Stimulated activated CD4-positive, alpha-beta T cell treated with anti-CD3 and anti-CD28 coated beads, Interleukin-1b, Interleukin-23, amount 100 ng/mL, for 1 hour (primary cell): ENCODE measurements around the gene TGM6.

Experiments used
- DNase-seq, 2 donors: peaks; one replicate each; pipeline ENCODE4 v3.0.0-alpha.2; 2020; ENCODE audit warnings: low read depth in 2 of 2

Gene TGM6

GRCh38 chr20:2380601-2381000 is at the start of gene TGM6:
Gene TGM6, plus strand, starts transcription at chr20:2380901. Its CDS starts 68 bp downstream, at chr20:2380969.
- no peak for DNase-seq

- DNase-seq, result no peak
Measured at GRCh38 chr20:2331106-2331505, 49.6 kb upstream of the TGM6 start.

- no peak for DNase-seq
Measured at GRCh38 chr20:2331901-2332565, 48.7 kb upstream of the TGM6 start.

DNA sequence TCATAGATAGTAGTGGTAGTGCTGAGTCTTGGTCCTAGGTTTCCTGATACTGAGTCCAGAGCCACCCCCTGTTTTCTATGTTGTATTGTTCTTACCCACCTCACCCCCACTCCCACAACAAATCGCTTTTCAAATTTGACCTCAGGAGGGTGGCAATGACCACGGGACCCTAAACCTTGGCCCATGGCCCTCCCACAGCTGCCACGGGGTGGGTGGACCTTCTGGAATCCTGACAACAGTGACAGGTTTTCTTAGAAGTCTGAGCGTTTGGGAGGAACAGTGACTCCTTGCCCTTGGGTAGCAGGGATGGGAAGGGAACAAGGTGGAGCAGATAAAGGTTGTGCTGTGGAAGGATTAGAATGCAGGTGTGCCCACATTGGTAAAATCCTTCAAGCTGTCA is 48.0 kb upstream of the TGM6 start:
- no peak for DNase-seq

- no peak for DNase-seq
Measured at GRCh38 chr20:2333821-2334220, 46.9 kb upstream of the TGM6 start.

GRCh38 chr20:2335096-2335870 is 45.4 kb upstream of the TGM6 start:
- no peak for DNase-seq

DNA sequence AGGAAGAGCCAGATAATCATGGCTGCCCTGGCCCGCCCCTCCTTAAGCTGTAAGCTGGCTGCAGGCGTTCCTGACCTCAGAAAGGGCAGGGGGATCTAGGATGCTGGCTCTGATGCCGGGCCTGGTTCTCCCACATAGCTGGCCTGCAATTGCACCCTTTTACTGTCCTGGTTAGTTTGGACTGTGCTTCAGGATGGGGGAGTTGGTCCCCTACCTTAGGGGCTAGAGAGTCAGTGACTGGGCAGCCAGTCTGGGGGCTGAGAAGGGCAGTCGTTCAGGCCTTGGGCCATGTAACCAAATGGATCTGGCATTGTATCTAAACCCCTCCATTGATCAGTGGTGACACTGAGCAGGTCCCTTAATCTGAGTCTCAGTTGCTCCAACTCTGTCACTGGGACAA is 44.2 kb upstream of the TGM6 start:
- DNase-seq, result no peak

GRCh38 chr20:2337142-2337541 is 43.6 kb upstream of the TGM6 start:
- DNase-seq, result no peak

GRCh38 chr20:2338411-2339066 is 42.2 kb upstream of the TGM6 start:
- DNase-seq, result no peak

GRCh38 chr20:2340136-2340535 is 40.6 kb upstream of the TGM6 start:
- no peak for DNase-seq

DNA sequence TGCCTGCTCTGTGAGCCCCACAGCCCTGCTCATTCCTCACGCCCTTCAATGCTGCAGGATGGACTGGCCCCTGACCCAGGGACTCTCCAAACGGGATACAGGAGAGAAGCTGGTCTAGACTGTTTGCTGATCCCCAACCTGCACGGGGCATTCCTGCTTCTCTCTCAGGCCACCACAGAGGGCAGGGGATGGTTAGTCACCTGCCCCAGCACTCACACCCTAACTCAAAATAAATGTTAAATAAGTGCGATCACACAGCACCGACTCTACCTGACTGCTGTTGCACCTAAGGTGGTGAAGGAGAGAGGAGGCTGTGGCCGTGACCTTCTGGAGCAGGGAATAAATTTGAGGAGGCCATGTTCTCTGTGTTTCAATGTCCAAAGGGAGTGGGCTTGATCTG is 39.9 kb upstream of the TGM6 start:
- DNase-seq, result no peak

GRCh38 chr20:2341336-2341735 is 39.4 kb upstream of the TGM6 start:
- DNase-seq, result no peak

DNA sequence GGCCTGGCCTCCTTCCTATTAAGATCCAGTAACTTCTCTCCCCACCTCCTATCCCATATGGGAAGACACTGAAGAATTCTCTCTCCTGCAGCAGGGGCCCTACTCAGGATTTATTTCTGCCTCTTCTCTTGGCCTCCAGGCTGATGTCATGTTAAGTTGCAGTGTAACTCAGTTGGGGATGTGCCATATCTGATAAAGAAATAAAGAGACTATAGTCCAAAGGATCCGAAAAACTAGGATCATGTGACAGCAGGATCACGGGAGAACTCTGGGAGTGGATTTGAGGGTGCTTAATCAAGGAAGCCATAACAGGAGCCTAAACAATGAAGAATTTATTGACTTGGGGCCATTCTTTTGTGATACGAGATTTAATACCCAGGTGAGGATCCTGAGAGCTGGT is 38.5 kb upstream of the TGM6 start:
- DNase-seq, result no peak

DNA sequence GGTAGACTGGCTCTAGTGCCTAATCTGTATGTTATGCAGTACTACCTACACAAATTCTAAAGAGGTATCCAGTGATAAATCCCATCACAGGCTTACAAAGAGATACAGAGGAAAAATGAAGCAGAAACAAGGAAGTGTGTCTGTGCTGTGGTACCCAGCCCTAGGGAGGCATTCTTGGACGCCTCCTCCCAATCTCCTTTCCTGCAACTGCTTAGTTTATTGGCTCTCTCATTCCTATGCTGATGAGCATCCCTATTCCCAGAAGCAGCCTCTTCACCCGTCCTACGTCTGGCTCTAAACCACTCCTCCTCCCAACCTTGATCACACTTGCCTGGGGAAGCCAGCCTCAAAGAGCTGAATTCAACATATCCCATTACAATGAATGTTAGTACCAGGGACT is 34.5 kb upstream of the TGM6 start:
- no peak for DNase-seq

- DNase-seq, result no peak
Measured at GRCh38 chr20:2348336-2348735, 32.4 kb upstream of the TGM6 start.

DNA sequence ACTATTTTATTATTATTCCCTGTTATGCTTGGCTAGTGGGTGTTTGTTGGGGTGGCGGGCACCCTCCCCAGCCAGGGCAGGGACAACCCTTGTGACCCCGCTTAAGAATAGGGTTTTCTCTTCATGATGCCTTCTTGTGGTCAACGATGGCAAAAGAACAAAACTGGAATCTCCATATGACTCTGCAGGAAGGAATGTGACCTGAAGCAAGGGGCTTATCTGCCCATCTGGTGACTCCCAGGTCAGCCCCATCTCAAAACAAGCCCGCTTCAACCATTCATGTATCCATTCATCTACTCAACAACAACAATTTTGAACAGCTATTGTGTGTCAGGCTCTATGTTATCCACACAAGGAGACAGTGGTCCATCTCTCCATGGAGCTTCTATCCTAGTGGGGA is 30.9 kb upstream of the TGM6 start:
- no peak for DNase-seq

- DNase-seq, result no peak
Measured at GRCh38 chr20:2350606-2351005, 30.1 kb upstream of the TGM6 start.

DNA sequence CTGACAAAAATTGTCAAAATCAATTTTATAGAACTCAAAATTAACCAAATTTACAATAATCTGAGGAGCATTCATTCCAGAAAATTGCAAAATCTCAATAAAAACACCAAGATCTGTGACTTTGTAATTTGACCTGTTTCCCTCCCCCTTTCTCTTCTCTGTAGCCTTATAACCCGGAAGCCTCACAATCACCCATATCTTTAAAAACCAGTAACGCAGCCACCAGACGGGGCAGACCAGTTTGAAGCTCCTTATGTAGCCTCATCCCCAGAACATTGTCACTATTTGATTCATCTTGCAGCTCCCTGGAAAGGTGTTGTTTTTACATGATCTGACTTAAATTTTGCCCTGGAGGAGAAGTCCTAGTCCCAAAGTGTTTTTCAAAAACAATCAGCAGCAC is 27.5 kb upstream of the TGM6 start:
- DNase-seq, result no peak

GRCh38 chr20:2357114-2357513 is 23.6 kb upstream of the TGM6 start:
- DNase-seq, result no peak

DNA sequence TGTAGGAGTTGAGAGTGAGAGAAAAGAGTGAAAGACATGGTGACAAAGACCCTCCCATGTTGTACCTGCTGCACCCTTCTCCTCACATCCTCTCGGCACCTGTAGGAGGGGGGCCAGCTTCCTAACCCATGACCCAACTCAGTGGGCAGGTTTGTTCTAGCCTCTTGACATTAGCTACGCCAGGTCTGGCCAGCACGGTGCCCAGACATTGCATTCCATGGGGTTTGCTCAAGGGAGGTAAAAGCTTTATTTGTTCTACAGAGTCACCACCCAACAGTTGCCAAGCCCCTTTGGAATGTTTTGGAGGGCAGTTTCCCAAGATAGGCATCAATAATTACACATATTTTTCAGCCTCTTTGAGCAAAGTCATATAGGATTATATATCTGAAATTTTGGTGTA is 22.7 kb upstream of the TGM6 start:
- no peak for DNase-seq

- no peak for DNase-seq
Measured at GRCh38 chr20:2361035-2361593, 19.6 kb upstream of the TGM6 start.

- no peak for DNase-seq
Measured at GRCh38 chr20:2363187-2363586, 17.5 kb upstream of the TGM6 start.

DNA sequence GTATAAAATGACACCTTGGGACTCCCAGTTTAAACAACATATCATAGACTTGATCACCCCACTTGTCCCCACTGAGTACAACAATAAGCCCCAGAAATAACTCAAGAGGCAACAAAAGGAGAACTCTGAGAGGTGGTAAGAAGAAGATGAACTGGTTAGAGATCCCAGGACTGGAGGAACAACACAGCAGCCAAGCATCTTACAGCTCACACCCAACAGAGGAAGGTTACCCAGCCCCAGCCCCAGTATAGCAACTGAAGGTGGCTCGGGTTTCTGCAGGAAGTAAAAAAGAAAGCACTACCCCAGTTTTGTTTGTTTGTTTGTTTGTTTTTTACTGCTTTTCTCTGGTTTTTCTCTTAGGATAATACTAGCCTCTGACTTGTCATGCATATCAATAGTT is 17.1 kb upstream of the TGM6 start:
- DNase-seq, result no peak
